Endothelial cell of umbilical vein (primary cell): ENCODE measurements around the gene INPP5J. TPM values are rescaled to one million over a fixed set of nuclear protein-coding genes. Genes with fewer than 3 reads are reported as not detected.

Experiments
- BruUV-seq: library from RNA; stranded (reverse); fragments of 400-500 nt; replicated peaks from 2 replicates; lab custom pipeline; 2021; lab: Mats Ljungman, UMichigan
- CTCF ChIA-PET: fragments of 300-600, 350-600 bp; sonication (Branson Sonifier 250); formaldehyde crosslinking; loops from one replicate; lab custom pipeline; 2021; ENCODE audit warnings: antibody characterized with exemption, inconsistent platforms; lab: Charles Lee
- POLR2A ChIA-PET: fragments of 300-600, 350-600 bp; sonication (Branson Sonifier 250); formaldehyde crosslinking; loops from one replicate; lab custom pipeline; 2021; ENCODE audit warnings: antibody characterized with exemption, inconsistent platforms; lab: Charles Lee
- DNase-seq: peaks from one replicate; pipeline ENCODE4 v3.0.0-alpha.2; 2011; ENCODE audit warnings: low read depth, low spot score
- FAIRE-seq: peaks from 2 replicates; lab custom pipeline; 2011; peaks lifted over from hg19 to GRCh38; lab: Jason Lieb, UNC
- H2AFZ ChIP-seq: 2 replicates; pipeline ENCODE4 v1.6.0; 2012; ENCODE audit warnings: low read depth, low read length, control low read depth, inconsistent platforms
- H3K27ac ChIP-seq: 2 replicates; pipeline ENCODE4 v1.5.1; 2011; ENCODE audit warnings: low read depth, mild to moderate bottlenecking, control low read depth, low read length, moderate library complexity; ENCODE audit not compliant: insufficient read depth
- H3K27me3 ChIP-seq, 2 experiments: 2 replicates each; pipeline versions ENCODE4 v1.6.0 to v1.6.1; 2011; ENCODE audit warnings: low read length in 2 of 2, mixed read lengths in 1 of 2; ENCODE audit not compliant: control insufficient read depth in 2 of 2, insufficient read depth in 2 of 2
- H3K36me3 ChIP-seq, 2 experiments: 2 replicates in 1 of 2; 3 replicates in 1 of 2; pipeline ENCODE4 v1.5.1; 2011; ENCODE audit warnings: low read length in 2 of 2, mild to moderate bottlenecking in 1 of 2, moderate library complexity in 1 of 2; ENCODE audit not compliant: control insufficient read depth in 2 of 2, insufficient read depth in 2 of 2; ENCODE audit errors: extremely low read depth in 1 of 2
- H3K4me1 ChIP-seq: 3 replicates; pipeline ENCODE4 v1.5.1; 2011; ENCODE audit warnings: mild to moderate bottlenecking, low read length; ENCODE audit not compliant: control insufficient read depth, insufficient read depth; ENCODE audit errors: extremely low read depth
- H3K4me2 ChIP-seq: 2 replicates; pipeline ENCODE4 v1.6.1; 2011; ENCODE audit warnings: low read length, control low read depth, mixed read lengths; ENCODE audit not compliant: insufficient read depth
- H3K4me3 ChIP-seq, 3 experiments: fragments of 200-600 bp in 1 of 3; sonication (generic), shearing (Covaris generic) in 1 of 3; replicated peaks in 1 of 3; 2 replicates each; pipeline ENCODE4 v1.5.1; 2011 to 2016; ENCODE audit warnings: control low read depth in 3 of 3, low read length in 3 of 3, mild to moderate bottlenecking in 2 of 3, inconsistent platforms in 1 of 3, low read depth in 1 of 3, moderate library complexity in 1 of 3; ENCODE audit not compliant: insufficient read depth in 1 of 3
- H3K79me2 ChIP-seq: 2 replicates; pipeline ENCODE4 v1.6.0; 2012; ENCODE audit warnings: low read length, inconsistent platforms; ENCODE audit not compliant: control insufficient read depth, insufficient read depth
- H3K9ac ChIP-seq: replicated peaks from 2 replicates; pipeline ENCODE3; 2011; ENCODE audit warnings: low read length, control low read depth; ENCODE audit not compliant: insufficient read depth; ENCODE audit errors: extremely low read depth
- H3K9me1 ChIP-seq: replicated peaks from 3 replicates; pipeline ENCODE4 v1.6.0; 2011; ENCODE audit warnings: mild to moderate bottlenecking, low read length; ENCODE audit not compliant: control insufficient read depth, insufficient read depth; ENCODE audit errors: extremely low read depth
- H3K9me3 ChIP-seq: replicated peaks from 2 replicates; pipeline ENCODE4 v1.5.1; 2012; ENCODE audit warnings: low read length, inconsistent platforms; ENCODE audit not compliant: control insufficient read depth, insufficient read depth
- H4K20me1 ChIP-seq: replicated peaks from 2 replicates; pipeline ENCODE3; 2011; ENCODE audit warnings: mild to moderate bottlenecking, low read length; ENCODE audit not compliant: control insufficient read depth, insufficient read depth; ENCODE audit errors: extremely low read depth
- CTCF ChIP-seq, 2 donors: IDR thresholded peaks; 1 replicate in 1 of 2; 2 replicates in 1 of 2; pipeline ENCODE4 v1.5.1; 2011; ENCODE audit warnings: low read length in 2 of 2, mild to moderate bottlenecking in 2 of 2, moderate library complexity in 2 of 2, control low read depth in 1 of 2, inconsistent platforms in 1 of 2, low read depth in 1 of 2; ENCODE audit not compliant: insufficient read depth in 1 of 2; ENCODE audit errors: extremely low read depth in 1 of 2
- EZH2 ChIP-seq: IDR thresholded peaks from 2 replicates; pipeline ENCODE4 v1.6.1; 2012; ENCODE audit warnings: borderline replicate concordance, low read depth, mild to moderate bottlenecking, moderate library complexity, low read length, inconsistent platforms; ENCODE audit not compliant: severe bottlenecking
- FOS ChIP-seq: IDR thresholded peaks from 2 replicates; pipeline ENCODE4 v1.6.1; 2011; ENCODE audit warnings: mild to moderate bottlenecking, low read length, moderate library complexity, borderline replicate concordance; ENCODE audit not compliant: insufficient read depth
- JUN ChIP-seq: IDR thresholded peaks from 2 replicates; pipeline ENCODE4 v1.6.1; 2011; ENCODE audit warnings: borderline replicate concordance, low read depth; ENCODE audit not compliant: insufficient read length, insufficient read depth
- MYC ChIP-seq: IDR thresholded peaks from one replicate; pipeline ENCODE4 v1.6.1; 2011; ENCODE audit warnings: mild to moderate bottlenecking, low read depth, low read length
- POLR2A ChIP-seq: IDR thresholded peaks from 2 replicates; pipeline ENCODE4 v1.6.1; 2012; ENCODE audit warnings: low read depth, mild to moderate bottlenecking, control low read depth, low read length
- dilution Hi-C: fragments of 300-500 bp; cut with MboI; formaldehyde crosslinking; loops from one replicate; pipeline ENCODE4 v1.15.0; 2019; ENCODE audit warnings: low sequenced_read_pairs; ENCODE audit not compliant: extremely low pct_ligation_motif_present
- intact Hi-C: fragments of 100-400 bp; cut with micrococcal nuclease; formaldehyde crosslinking; loops from one replicate; pipeline ENCODE4 v1.10.0; 2022
- polyA plus RNA-seq, 4 experiments: library from polyadenylated mRNA; depleted of rRNA in 3 of 4; stranded (reverse) in 3 of 4; unstranded in 1 of 4; fragments of >200 nt; gene quantifications; 2 replicates each; pipeline versions ENCODE4 v1.2.1 to v1.2.3, GENCODE V29; 2011 to 2012; ENCODE audit warnings: missing spikeins in 1 of 4
- total RNA-seq: library from RNA; stranded (reverse); gene quantifications from 2 replicates; pipeline ENCODE4 v1.2.3, GENCODE V29; 2021

The INPP5J gene
- total and polyA plus RNA-seq, 2 donors (not counting 3 experiments of a cell fraction or from before 2014, with no cell fraction given) = 0.43 to 0.49 TPM

- ChIA-PET CTCF (interaction anchor here (0.8 to 1.7 kb wide), 6 partner anchors 12 to 170 kb away, joined by 3 to 5 read pairs (median 4); no protein-coding TSS in a partner anchor), POLR2A (interaction anchor here (0.6 kb wide), 1 partner anchor 46 kb away, joined by 3 read pairs; no protein-coding TSS in a partner anchor)
- Histone ChIP-seq H3K4me1 (peaks cover 7% of the 10 kb centered on the region), H3K27me3 (no peaks in the 10 kb centered on the region), H3K4me2 (no peak overlapping the region), H3K9me3 (no peaks in the 10 kb centered on the region), H4K20me1 (no peaks in the 10 kb centered on the region), H3K4me3 (no peak overlapping the region), H3K36me3 (peaks cover 17 to 37% of the 10 kb centered on the region in 2 experiments), H3K9me1 (no peaks in the 10 kb centered on the region), H2AFZ (no peak overlapping the region), H3K79me2 (no peaks in the 10 kb centered on the region), H3K9ac (no peak overlapping the region), H3K27ac (no peak overlapping the region)
- FAIRE-seq (no peak), DNase-seq (peak; percentile 60)
- no TSS peak for BruUV-seq
- intact Hi-C loops (no loop called here), dilution Hi-C loops (no loop called here)
- no peak for TF ChIP-seq MYC
- peak; percentile 32 for TF ChIP-seq POLR2A
- no peak for TF ChIP-seq FOS
- no peak for TF ChIP-seq JUN
- no peak for TF ChIP-seq EZH2
- no peak for TF ChIP-seq CTCF (IDR thresholded peaks at IDR 0.05; ENCODE audit: extremely low read depth in 1 of 2, insufficient read depth in 1 of 2, low read depth in 1 of 2, low read length in 2 of 2)
Measured at GRCh38 chr22:31102441-31103081, 20.2 kb upstream of the INPP5J start.
